Neural cell (in vitro differentiated cells): ENCODE results near the gene TAL2. TPM values are rescaled to one million over a fixed set of nuclear protein-coding genes. Genes with fewer than 3 reads are reported as not detected.

ENCODE experiments used
- H2AFZ ChIP-seq: fragments of 200-600, 300-800 bp; sonication (generic), shearing (Covaris generic); 2 replicates; pipeline ENCODE4 v1.6.0; 2014; ENCODE audit warnings: low read depth, mild to moderate bottlenecking, antibody characterized with exemption, low read length, moderate library complexity
- H3F3A ChIP-seq: fragments of 200-600 bp; shearing (Covaris generic); 2 replicates; pipeline ENCODE4 v1.6.1; 2016; ENCODE audit warnings: mild to moderate bottlenecking, moderate library complexity, mixed read lengths, antibody characterized with exemption, low read length; ENCODE audit not compliant: insufficient read depth, poor library complexity, severe bottlenecking
- H3K27ac ChIP-seq: fragments of 200-600, 300-800 bp; sonication (generic), shearing (Covaris generic); 2 replicates; pipeline ENCODE4 v1.5.1; 2014; ENCODE audit warnings: mild to moderate bottlenecking, low read length, moderate library complexity
- H3K27me3 ChIP-seq: fragments of 300-800, 200-600 bp; sonication (generic), shearing (Covaris generic); 2 replicates; pipeline ENCODE4 v1.6.0; 2014; ENCODE audit warnings: mild to moderate bottlenecking, low read depth, low read length, moderate library complexity; ENCODE audit not compliant: insufficient read depth
- H3K36me3 ChIP-seq: fragments of 300-800, 200-600 bp; sonication (generic), shearing (Covaris generic); 2 replicates; pipeline ENCODE4 v1.5.1; 2014; ENCODE audit warnings: mild to moderate bottlenecking, antibody characterized with exemption, low read length, moderate library complexity; ENCODE audit not compliant: insufficient read depth
- H3K4me2 ChIP-seq: fragments of 300-800, 200-600 bp; sonication (generic), shearing (Covaris generic); 2 replicates; pipeline ENCODE4 v1.6.0; 2014; ENCODE audit warnings: mild to moderate bottlenecking, low read length
- H3K4me3 ChIP-seq: fragments of 300-800, 200-600 bp; sonication (generic), shearing (Covaris generic); 2 replicates; pipeline ENCODE4 v1.5.1; 2014; ENCODE audit warnings: mild to moderate bottlenecking, low read length, moderate library complexity
- H3K79me2 ChIP-seq: fragments of 200-600 bp; shearing (Covaris generic); replicated peaks from 2 replicates; pipeline ENCODE4 v1.6.0; 2014; ENCODE audit warnings: mild to moderate bottlenecking, low read length, moderate library complexity; ENCODE audit not compliant: insufficient read depth
- H3K9ac ChIP-seq: fragments of 300-800, 200-600 bp; sonication (generic), shearing (Covaris generic); 2 replicates; pipeline ENCODE4 v1.6.1; 2016; ENCODE audit warnings: mild to moderate bottlenecking, low read length, mixed read lengths
- H3K9me2 ChIP-seq: fragments of 200-600 bp; shearing (Covaris generic); 2 replicates; pipeline ENCODE4 v1.6.1; 2016; ENCODE audit warnings: mild to moderate bottlenecking, low read length, mixed read lengths; ENCODE audit not compliant: insufficient read depth
- H3K9me3 ChIP-seq: fragments of 200-600, 300-800 bp; sonication (generic), shearing (Covaris generic); 2 replicates; pipeline ENCODE4 v1.6.1; 2016; ENCODE audit warnings: mild to moderate bottlenecking, mixed run types, low read length, moderate library complexity, mixed read lengths
- H4K20me1 ChIP-seq: fragments of 200-600 bp; shearing (Covaris generic); 2 replicates; pipeline ENCODE4 v1.6.1; 2016; ENCODE audit warnings: mild to moderate bottlenecking, mixed run types; ENCODE audit not compliant: insufficient read depth
- CTCF ChIP-seq: fragments of 450-650 bp; IDR thresholded peaks from 2 replicates; pipeline ENCODE4 v1.5.1; 2014; ENCODE audit warnings: antibody characterized with exemption, mild to moderate bottlenecking, moderate library complexity; ENCODE audit not compliant: poor library complexity, severe bottlenecking
- EP300 ChIP-seq: fragments of 450-650 bp; conservative IDR thresholded peaks from 2 replicates; pipeline ENCODE4 v1.6.1; 2014; ENCODE audit warnings: antibody characterized with exemption, mild to moderate bottlenecking, moderate library complexity; ENCODE audit not compliant: poor library complexity, severe bottlenecking
- EZH2 ChIP-seq: fragments of 200-600, 300-800 bp; shearing (Covaris generic), sonication (generic); IDR thresholded peaks from 2 replicates; pipeline ENCODE4 v1.6.1; 2014; ENCODE audit warnings: antibody characterized with exemption, low read length, borderline replicate concordance, mild to moderate bottlenecking; ENCODE audit not compliant: insufficient read depth, poor library complexity, severe bottlenecking
- MXI1 ChIP-seq: fragments of 450-650 bp; conservative IDR thresholded peaks from 2 replicates; pipeline ENCODE4 v1.6.1; 2014; ENCODE audit warnings: antibody characterized with exemption, mild to moderate bottlenecking; ENCODE audit not compliant: poor library complexity, severe bottlenecking
- POLR2AphosphoS5 ChIP-seq: IDR thresholded peaks from 2 replicates; pipeline ENCODE4 v1.6.1; 2012
- RAD21 ChIP-seq: fragments of 450-650 bp; conservative IDR thresholded peaks from 2 replicates; pipeline ENCODE4 v1.6.1; 2014; ENCODE audit warnings: antibody characterized with exemption, mild to moderate bottlenecking, moderate library complexity
- REST ChIP-seq: IDR thresholded peaks from 2 replicates; pipeline ENCODE4 v1.6.1; 2012; ENCODE audit warnings: borderline replicate concordance
- SMC3 ChIP-seq: fragments of 450-650 bp; conservative IDR thresholded peaks from 2 replicates; pipeline ENCODE4 v1.6.1; 2014; ENCODE audit warnings: antibody characterized with exemption, mild to moderate bottlenecking, moderate library complexity; ENCODE audit not compliant: poor library complexity
- TAF1 ChIP-seq: IDR thresholded peaks from 2 replicates; pipeline ENCODE4 v1.6.1; 2012; ENCODE audit warnings: low read depth
- polyA plus RNA-seq: library from polyadenylated mRNA; depleted of rRNA; stranded (reverse); fragments of >200 nt; gene quantifications from 2 replicates; pipeline ENCODE4 v1.2.3, GENCODE V29; 2014

Gene TAL2
- polyA plus RNA-seq, 1 donor from 2014 or later, result 0.88 TPM

GRCh38 chr9:105646879-105647594 lies 15.2 kb upstream of the TAL2 start:
- no peak overlapping the region for H3K4me2 ChIP-seq
- no peaks in the 10 kb centered on the region for H3K36me3 ChIP-seq
- H3F3A ChIP-seq, result no peaks in the 10 kb centered on the region
- H3K27me3 ChIP-seq, result no peaks in the 10 kb centered on the region
- no peak overlapping the region for H3K4me3 ChIP-seq
- H3K9me2 ChIP-seq, result no peaks in the 10 kb centered on the region
- no peaks in the 10 kb centered on the region for H4K20me1 ChIP-seq
- no peak overlapping the region for H3K27ac ChIP-seq
- TF ChIP-seq SMC3 (no peak), REST (no peak), MXI1 (no peak), RAD21 (no peak), EP300 (no peak), TAF1 (no peak), POLR2AphosphoS5 (no peak), EZH2 (no peak), CTCF (no peak)
- no peak overlapping the region for H2AFZ ChIP-seq
- no peaks in the 10 kb centered on the region for H3K9me3 ChIP-seq
- no peaks in the 10 kb centered on the region for H3K79me2 ChIP-seq
- no peak overlapping the region for H3K9ac ChIP-seq

- Histone ChIP-seq H3K27ac (no peak overlapping the region), H4K20me1 (no peaks in the 10 kb centered on the region), H3K27me3 (no peaks in the 10 kb centered on the region), H3K9me2 (no peaks in the 10 kb centered on the region), H3K4me2 (no peak overlapping the region), H3K4me3 (no peak overlapping the region), H3K9ac (no peak overlapping the region), H3K79me2 (no peaks in the 10 kb centered on the region), H3K9me3 (no peaks in the 10 kb centered on the region), H2AFZ (no peak overlapping the region), H3K36me3 (no peaks in the 10 kb centered on the region), H3F3A (no peaks in the 10 kb centered on the region)
- no peak for TF ChIP-seq RAD21
- TF ChIP-seq REST, result no peak
- no peak for TF ChIP-seq SMC3
- TF ChIP-seq TAF1, result no peak
Measured at GRCh38 chr9:105647595-105648349, 14.5 kb upstream of the TAL2 start.
